Spleen (tissue), 7 donors: ENCODE data around the gene DAP3.
"Not testable (repeated sequence)": the region's sequence is repeated elsewhere in the genome, so short reads cannot be mapped to it uniquely, and the experiment has no call there.

Experiments
- CTCF ChIP-seq, 11 experiments: fragments of 200-600 bp in 7 of 11; fragments of 450-650 bp in 4 of 11; sonication (generic) in 4 of 11; IDR thresholded peaks in 8 of 11; conservative IDR thresholded peaks in 3 of 11; 1 replicate in 7 of 11; 2 replicates in 4 of 11; pipeline versions ENCODE4 v1.4.0 to v1.8.0; 2016 to 2021; ENCODE audit warnings: antibody characterized with exemption in 11 of 11, inconsistent platforms in 4 of 11, mild to moderate bottlenecking in 1 of 11
- POLR2A ChIP-seq, 3 donors: fragments of 450-650 bp; IDR thresholded peaks; one replicate each; pipeline ENCODE4 v1.5.1; 2017; ENCODE audit warnings: antibody characterized with exemption in 3 of 3, mild to moderate bottlenecking in 1 of 3
- POLR2AphosphoS5 ChIP-seq, 3 donors: sonication (generic); formaldehyde crosslinking; IDR thresholded peaks; one replicate each; pipeline ENCODE4 v1.5.1; 2017; ENCODE audit warnings: antibody characterized with exemption in 3 of 3
- donor health status: DM: no; HTN: no; CAD: no; lungs with moderate emphysema.
- donor health status: DM: no; HTN: no; CAD: no.
- donor health status: DM: no; HTN: no; CAD: no.

DNA sequence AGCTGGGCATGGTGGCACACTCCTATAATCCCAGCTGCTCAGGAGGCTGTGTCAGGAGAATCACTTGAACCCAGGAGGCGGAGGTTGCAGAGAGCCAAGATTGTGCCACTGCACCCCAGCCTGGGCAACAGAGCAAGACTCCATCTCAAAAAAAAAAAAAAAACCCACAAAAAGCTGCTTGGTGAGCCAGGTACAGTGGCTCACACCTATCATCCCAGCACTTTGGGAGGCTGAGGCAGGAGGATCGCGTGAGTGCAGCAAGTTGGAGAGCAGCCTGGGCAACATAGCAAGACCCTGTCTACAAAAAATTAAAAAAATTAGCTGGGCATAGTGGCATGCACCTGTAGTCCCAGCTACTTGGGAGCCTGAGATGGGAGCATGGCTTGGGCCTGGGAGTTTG is 26.2 kb downstream of the DAP3 start:
- not testable (repeated sequence) for TF ChIP-seq CTCF (IDR thresholded peaks at IDR 0.05 in 8 of 11, conservative IDR thresholded peaks at IDR 0.05 in 3 of 11); POLR2AphosphoS5 (IDR thresholded peaks at IDR 0.05); POLR2A (IDR thresholded peaks at IDR 0.05)
